Endothelial cell of coronary artery (primary cell): ENCODE measurements around the gene SYNE3. TPM values are rescaled to one million over a fixed set of nuclear protein-coding genes. Genes with fewer than 3 reads are reported as not detected.

ENCODE experiments used
- total RNA-seq: library from RNA; depleted of rRNA; stranded (reverse); fragments of >200 nt; gene quantifications from 2 replicates; pipeline ENCODE4 v1.2.3, GENCODE V29; 2014

Gene SYNE3
- 4.5 and 6.3 TPM in 2 replicates for total RNA-seq

GRCh38 chr14:95516554-95517181, at the start of gene SYNE3:
Gene SYNE3 (minus strand): TSS chr14:95516650. CDS start chr14:95475821, 40,829 bp downstream.

GRCh38 chr14:95534299-95535225, 18.1 kb upstream of the SYNE3 start, which contains the start of gene GLRX5:
Gene GLRX5 (plus strand): TSS chr14:95535050. CDS start chr14:95535090, 40 bp downstream.

Other genes with a start within 250 kb of the SYNE3 start
- 2.5 and 3.8 TPM in 2 replicates for gene CLMN, start 196.7 kb downstream of the SYNE3 start, total RNA-seq
- gene GLRX5, start 18.4 kb upstream of the SYNE3 start, total RNA-seq = 34.6 and 47.5 TPM in 2 replicates
- gene TCL1B, start 169.8 kb upstream of the SYNE3 start, total RNA-seq = not detected in 2 replicates
- not detected in 2 replicates for gene TCL1A, start 197.5 kb upstream of the SYNE3 start, total RNA-seq